ENCODE results near the gene OR10K1.
"Not testable (repeated sequence)": the region's sequence is repeated elsewhere in the genome, so short reads cannot be mapped to it uniquely, and the experiment has no call there.

OR10K1 gene

GRCh38 chr1:158461534-158461933, at the start of gene OR10K1:
TSS of gene OR10K1 (plus strand) at chr1:158461834. CDS start at chr1:158465562, 3,728 bp downstream.
- H3K4me3 ChIP-seq: no peak within 1 kb of the TSS
- DNase-seq (ENCODE audit: low spot score): no peak
- H3K27ac ChIP-seq: no peak within 1 kb of the TSS
- TF ChIP-seq CTCF (IDR thresholded peaks at IDR 0.05): no peak

- no peak for DNase-seq (ENCODE audit: low spot score)
- no peak for TF ChIP-seq CTCF (IDR thresholded peaks at IDR 0.05)
- no peak overlapping the region for H3K4me3 ChIP-seq
- no peak overlapping the region for H3K27ac ChIP-seq
Observed at GRCh38 chr1:158414651-158415345, 46.8 kb upstream of the OR10K1 start.

- H3K4me3 ChIP-seq: no peak overlapping the region
- H3K27ac ChIP-seq: no peak overlapping the region
- no peak for DNase-seq (ENCODE audit: low spot score)
- TF ChIP-seq CTCF (IDR thresholded peaks at IDR 0.05): no peak
Observed at GRCh38 chr1:158417586-158417985, 44.0 kb upstream of the OR10K1 start.

GRCh38 chr1:158422212-158422611, 39.4 kb upstream of the OR10K1 start:
- Histone ChIP-seq H3K4me3 (no peak overlapping the region), H3K27ac (no peak overlapping the region)
- TF ChIP-seq CTCF (IDR thresholded peaks at IDR 0.05): no peak
- DNase-seq (ENCODE audit: low spot score): no peak

- no peak for TF ChIP-seq CTCF (IDR thresholded peaks at IDR 0.05)
- Histone ChIP-seq H3K27ac (no peak overlapping the region), H3K4me3 (no peak overlapping the region)
- no peak for DNase-seq (ENCODE audit: low spot score)
Observed at GRCh38 chr1:158425027-158425426, 36.6 kb upstream of the OR10K1 start.

- TF ChIP-seq CTCF (IDR thresholded peaks at IDR 0.05): no peak
- no peak within 1 kb of the TSS for H3K27ac ChIP-seq
- no peak for DNase-seq (ENCODE audit: low spot score)
- no peak within 1 kb of the TSS for H3K4me3 ChIP-seq
Observed at GRCh38 chr1:158426137-158426536, 35.5 kb upstream of the OR10K1 start, which contains the start of gene OR10K2. TSS of gene OR10K2 (minus strand) at chr1:158426237. CDS start at chr1:158420866, 5,371 bp downstream.

- not testable (repeated sequence) for DNase-seq (ENCODE audit: low spot score); H3K4me3 ChIP-seq; H3K27ac ChIP-seq
Observed at GRCh38 chr1:158430163-158430562, 31.5 kb upstream of the OR10K1 start.

All from coronary artery (tissue), 2 donors.